Sigmoid colon (tissue), 7 donors: Measurements from ENCODE around the gene N4BP2L1. TPM values are rescaled to one million over a fixed set of nuclear protein-coding genes. Genes with fewer than 3 reads are reported as not detected.

ENCODE experiments used
- DNase-seq: peaks from one replicate; pipeline ENCODE4 v3.0.0-alpha.2; 2019
- H3K27ac ChIP-seq, 4 donors: fragments of 200-600 bp; sonication (generic); one replicate each; pipeline ENCODE4 v1.5.1; 2016 to 2019; ENCODE audit warnings: mild to moderate bottlenecking in 1 of 4
- H3K27me3 ChIP-seq, 3 donors: fragments of 200-600 bp; sonication (generic); one replicate each; pipeline ENCODE4 v1.5.1; 2019; ENCODE audit warnings: mild to moderate bottlenecking in 1 of 3
- H3K36me3 ChIP-seq, 4 donors: fragments of 200-600 bp; sonication (generic); one replicate each; pipeline ENCODE4 v1.5.1; 2016 to 2019
- H3K4me1 ChIP-seq, 4 donors: fragments of 200-600 bp; sonication (generic); one replicate each; pipeline ENCODE4 v1.5.1; 2017 to 2019
- H3K4me3 ChIP-seq, 4 donors: fragments of 200-600 bp; sonication (generic); one replicate each; pipeline ENCODE4 v1.5.1; 2017 to 2019; ENCODE audit warnings: mild to moderate bottlenecking in 2 of 4, moderate library complexity in 1 of 4
- H3K9me3 ChIP-seq, 4 donors: fragments of 200-600 bp in 3 of 4; sonication (generic) in 3 of 4; one replicate each; pipeline versions ENCODE4 v1.5.1 to v1.6.1; 2013 to 2019
- EP300 ChIP-seq, 4 donors: sonication (generic); formaldehyde crosslinking; IDR thresholded peaks; one replicate each; pipeline ENCODE4 v1.6.1; 2017; ENCODE audit warnings: antibody characterized with exemption in 4 of 4
- POLR2A ChIP-seq, 2 donors: fragments of 450-650 bp; IDR thresholded peaks; one replicate each; pipeline ENCODE4 v1.6.1; 2016; ENCODE audit warnings: antibody characterized with exemption in 2 of 2, mild to moderate bottlenecking in 2 of 2, moderate library complexity in 2 of 2
- POLR2AphosphoS5 ChIP-seq, 4 donors: sonication (generic); formaldehyde crosslinking; IDR thresholded peaks; one replicate each; pipeline ENCODE4 v1.6.1; 2017; ENCODE audit warnings: antibody characterized with exemption in 4 of 4
- WGBS, 2 donors: extraction: QIAGEN DNeasy Blood & Tissue Kit; methylation state at CpG; one replicate each; pipeline ENCODE4 v1.1.7; 2013; 5-methylcytosine and 5-hydroxymethylcytosine counted together
- intact Hi-C: fragments of 100-400 bp; cut with DNase I; formaldehyde crosslinking; loops from one replicate; pipeline ENCODE4 v1.15.1; 2023
- polyA plus RNA-seq, 3 donors: library from polyadenylated mRNA; stranded (reverse); fragments of 200-250 nt; gene quantifications; one replicate each; pipeline ENCODE4 v1.2.3, GENCODE V29; 2013
- total RNA-seq, 4 donors: library from RNA; depleted of rRNA; stranded (reverse); fragments of >200 nt; gene quantifications; one replicate each; pipeline ENCODE4 v1.1.0, GENCODE V29; 2016
- TF ChIP-seq, protein P1 (sequence below), 4 experiments: fragments of 450-650 bp in 3 of 4; fragments of 200-600 bp in 1 of 4; IDR thresholded peaks; one replicate each; pipeline ENCODE4 v1.5.1; 2016 to 2019; ENCODE audit warnings: antibody characterized with exemption in 4 of 4, mild to moderate bottlenecking in 3 of 4, moderate library complexity in 2 of 4
- donor health status: healthy with polysubstance abuse.
- donor health status: Bipolar disorder and iron deficiency.
- donor health status: healthy.

The N4BP2L1 gene
- total and polyA plus RNA-seq, 7 donors = 7.8 to 34.9 (median 17.7) TPM

DNA sequence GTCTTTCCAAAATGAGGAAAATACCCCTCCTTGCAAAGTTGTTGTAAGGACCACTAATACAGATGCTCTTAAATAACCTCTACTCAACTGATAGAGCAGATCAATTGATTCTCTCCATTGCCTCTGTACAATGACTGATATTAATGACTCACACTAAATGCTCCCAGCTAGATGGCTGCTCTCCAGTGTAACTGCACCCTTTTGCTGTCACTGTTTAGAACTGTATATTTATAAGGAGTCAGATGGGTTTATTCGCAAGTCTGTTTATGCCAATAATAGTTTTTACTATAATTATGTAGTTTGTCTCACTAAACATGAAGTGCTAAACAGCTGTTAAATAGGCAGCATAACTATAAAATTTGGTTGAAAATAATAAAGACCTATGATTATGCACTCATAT lies 21.0 kb upstream of the N4BP2L1 start:
- Histone ChIP-seq H3K9me3 (no peaks in the 10 kb centered on the region), H3K27ac (no peak overlapping the region), H3K4me3 (no peak overlapping the region), H3K36me3 (peaks cover 0 to 19% (median 2%) of the 10 kb centered on the region in 4 donors), H3K4me1 (no peaks in the 10 kb centered on the region), H3K27me3 (no peaks in the 10 kb centered on the region)
- WGBS, 2 donors = 83 to 94% methylated on average over 1 of the region's 1 CpG
- no peak for DNase-seq
- intact Hi-C loops = no loop called here
- TF ChIP-seq EP300 (IDR thresholded peaks at IDR 0.05) = no peak

DNA sequence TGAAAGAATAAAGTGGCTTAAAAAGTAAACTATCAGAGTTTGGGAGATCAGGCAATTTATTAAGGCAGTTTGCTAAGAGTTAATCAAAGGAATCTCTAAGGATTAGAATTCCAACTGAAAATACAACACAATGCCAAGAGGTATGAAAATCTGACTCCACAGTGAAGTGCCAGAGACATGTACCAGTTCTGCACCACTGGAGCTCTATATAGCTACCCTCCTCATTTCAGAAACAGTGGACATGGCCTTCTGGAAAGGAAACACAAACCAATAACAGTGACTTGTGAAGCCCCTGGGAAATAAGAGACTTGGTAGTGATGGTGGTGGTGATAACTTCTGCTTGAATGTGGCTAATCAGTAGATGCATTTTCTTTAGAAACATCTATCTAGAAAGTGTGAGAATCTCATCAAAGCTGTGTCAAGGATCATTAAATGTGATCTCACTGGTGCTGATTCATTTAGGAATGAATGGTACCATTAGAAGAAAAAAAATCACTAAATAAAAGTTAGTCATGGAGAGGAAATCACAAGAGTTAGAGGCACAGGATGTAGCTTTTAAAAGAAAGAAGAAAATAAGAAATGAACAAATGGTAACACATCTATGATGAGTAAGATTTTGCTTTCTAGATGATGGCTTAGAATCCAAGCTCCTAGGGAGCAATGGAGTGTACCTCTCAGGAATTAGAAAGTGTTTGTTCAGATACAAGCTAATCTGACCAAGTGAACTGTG lies 20.1 kb upstream of the N4BP2L1 start:
- Histone ChIP-seq H3K4me3 (no peak overlapping the region), H3K36me3 (peaks cover 0 to 22% (median 2%) of the 10 kb centered on the region in 4 donors), H3K4me1 (no peaks in the 10 kb centered on the region), H3K27me3 (no peaks in the 10 kb centered on the region), H3K27ac (no peak overlapping the region), H3K9me3 (no peaks in the 10 kb centered on the region)
- intact Hi-C loops = no loop called here
- TF ChIP-seq POLR2AphosphoS5 (IDR thresholded peaks at IDR 0.05) (no peak), EP300 (IDR thresholded peaks at IDR 0.05) (no peak), POLR2A (IDR thresholded peaks at IDR 0.05) (no peak)
- TF ChIP-seq, protein P1, sequence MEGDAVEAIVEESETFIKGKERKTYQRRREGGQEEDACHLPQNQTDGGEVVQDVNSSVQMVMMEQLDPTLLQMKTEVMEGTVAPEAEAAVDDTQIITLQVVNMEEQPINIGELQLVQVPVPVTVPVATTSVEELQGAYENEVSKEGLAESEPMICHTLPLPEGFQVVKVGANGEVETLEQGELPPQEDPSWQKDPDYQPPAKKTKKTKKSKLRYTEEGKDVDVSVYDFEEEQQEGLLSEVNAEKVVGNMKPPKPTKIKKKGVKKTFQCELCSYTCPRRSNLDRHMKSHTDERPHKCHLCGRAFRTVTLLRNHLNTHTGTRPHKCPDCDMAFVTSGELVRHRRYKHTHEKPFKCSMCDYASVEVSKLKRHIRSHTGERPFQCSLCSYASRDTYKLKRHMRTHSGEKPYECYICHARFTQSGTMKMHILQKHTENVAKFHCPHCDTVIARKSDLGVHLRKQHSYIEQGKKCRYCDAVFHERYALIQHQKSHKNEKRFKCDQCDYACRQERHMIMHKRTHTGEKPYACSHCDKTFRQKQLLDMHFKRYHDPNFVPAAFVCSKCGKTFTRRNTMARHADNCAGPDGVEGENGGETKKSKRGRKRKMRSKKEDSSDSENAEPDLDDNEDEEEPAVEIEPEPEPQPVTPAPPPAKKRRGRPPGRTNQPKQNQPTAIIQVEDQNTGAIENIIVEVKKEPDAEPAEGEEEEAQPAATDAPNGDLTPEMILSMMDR (IDR thresholded peaks at IDR 0.05) = no peak
- no peak for DNase-seq

DNA sequence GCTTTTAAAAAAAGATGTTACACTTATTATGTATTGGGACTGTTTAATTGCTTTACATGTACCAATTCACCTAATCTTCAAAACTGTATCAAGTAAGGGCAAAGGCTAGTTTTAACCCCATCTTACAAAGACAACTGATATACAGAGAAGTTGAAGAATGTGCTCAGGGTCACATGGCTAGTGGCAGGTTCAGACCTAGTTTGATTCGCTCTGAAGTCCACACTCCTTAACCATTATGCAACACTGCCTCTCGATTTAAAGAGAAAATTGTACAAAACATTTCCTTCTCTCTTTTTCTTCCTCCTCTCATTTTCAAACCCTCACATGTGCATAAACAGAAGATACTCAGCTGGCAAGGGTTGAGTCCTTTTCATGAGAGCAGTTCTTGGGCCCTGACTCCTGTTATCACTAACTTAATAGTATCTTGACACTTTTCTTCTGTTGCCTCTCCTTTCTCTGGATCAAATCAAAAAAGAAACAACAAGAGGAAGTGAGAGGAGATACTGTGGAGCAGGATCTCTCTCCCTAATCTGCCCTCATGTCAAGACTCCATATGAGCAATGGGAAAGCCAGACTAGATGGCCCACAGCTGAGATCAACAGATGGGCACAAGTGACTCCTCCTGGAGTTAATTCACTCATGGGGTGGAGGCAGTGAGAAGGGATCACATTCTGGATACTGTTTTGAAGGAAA lies 19.0 kb upstream of the N4BP2L1 start:
- no peak for DNase-seq
- 71 to 90% methylated on average over 2 of the region's 2 CpGs for WGBS, 2 donors
- TF ChIP-seq EP300 (IDR thresholded peaks at IDR 0.05) (no peak), POLR2A (IDR thresholded peaks at IDR 0.05) (no peak), POLR2AphosphoS5 (IDR thresholded peaks at IDR 0.05) (no peak)
- TF ChIP-seq, protein P1 (IDR thresholded peaks at IDR 0.05) = no peak
- intact Hi-C loops = no loop called here
- no peak overlapping the region for H3K4me3 ChIP-seq
- H3K27me3 ChIP-seq = no peaks in the 10 kb centered on the region
- H3K9me3 ChIP-seq = no peaks in the 10 kb centered on the region
- no peak overlapping the region for H3K27ac ChIP-seq
- H3K36me3 ChIP-seq = peaks cover 0 to 23% (median 2%) of the 10 kb centered on the region in 4 donors
- no peaks in the 10 kb centered on the region for H3K4me1 ChIP-seq

DNA sequence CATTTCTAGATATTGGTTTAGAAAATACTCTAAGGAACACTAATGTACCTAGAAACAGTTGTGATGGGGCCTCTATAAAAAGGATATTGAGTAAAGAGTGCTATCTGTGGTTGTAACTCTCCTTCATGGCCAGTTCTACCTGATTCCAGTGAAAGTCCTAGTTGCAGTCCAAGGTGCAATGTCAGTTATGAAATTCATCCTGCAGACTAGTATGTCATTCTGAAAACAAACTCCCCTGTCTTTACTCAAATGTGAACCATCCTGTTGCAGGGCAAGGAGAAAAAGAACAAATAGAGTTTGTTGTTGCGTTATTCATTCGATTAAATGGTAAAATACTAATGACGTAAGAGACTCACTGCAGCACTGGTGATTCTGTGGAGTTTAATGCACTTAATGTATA lies 18.3 kb upstream of the N4BP2L1 start:
- WGBS, 2 donors = 94 to 97% methylated on average over 3 of the region's 3 CpGs
- intact Hi-C loops = no loop called here
- no peak overlapping the region for H3K4me3 ChIP-seq

DNA sequence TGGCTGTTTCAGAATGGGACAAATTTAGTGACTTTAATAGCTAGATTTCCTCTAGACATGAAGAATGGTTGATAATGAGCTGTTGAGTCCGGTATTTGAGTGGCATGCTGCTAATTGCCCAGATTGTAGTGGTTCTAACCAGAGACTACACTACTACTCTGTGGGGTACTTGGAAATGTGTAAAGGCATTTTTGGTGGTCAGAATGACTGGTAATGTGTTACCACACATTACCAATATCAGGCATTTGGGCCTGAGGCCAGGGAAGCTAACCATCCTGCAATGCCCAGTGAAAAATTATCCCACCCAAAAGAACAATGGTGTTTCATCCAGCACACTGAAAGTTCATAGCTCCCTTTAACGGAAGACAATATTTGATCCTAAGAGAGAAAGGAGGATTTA lies 17.5 kb upstream of the N4BP2L1 start:
- intact Hi-C loops = no loop called here
- H3K27me3 ChIP-seq = no peaks in the 10 kb centered on the region
- no peak overlapping the region for H3K4me3 ChIP-seq
- WGBS, 2 donors = 93 to 97% methylated on average over 2 of the region's 2 CpGs
- H3K4me1 ChIP-seq = no peaks in the 10 kb centered on the region
- peaks cover 0 to 17% (median 0%) of the 10 kb centered on the region in 4 donors for H3K36me3 ChIP-seq
- no peaks in the 10 kb centered on the region for H3K9me3 ChIP-seq
- DNase-seq = no peak
- H3K27ac ChIP-seq = no peak overlapping the region
- TF ChIP-seq EP300 (IDR thresholded peaks at IDR 0.05) (no peak), POLR2AphosphoS5 (IDR thresholded peaks at IDR 0.05) (no peak), POLR2A (IDR thresholded peaks at IDR 0.05) (no peak)
- TF ChIP-seq, protein P1 (IDR thresholded peaks at IDR 0.05) = no peak

More for the DNA sequence above, 18.3 kb upstream of the N4BP2L1 start:
- peaks cover 0 to 17% (median 0%) of the 10 kb centered on the region in 4 donors for H3K36me3 ChIP-seq
- no peaks in the 10 kb centered on the region for H3K27me3 ChIP-seq
- DNase-seq = no peak
- no peaks in the 10 kb centered on the region for H3K4me1 ChIP-seq
- H3K9me3 ChIP-seq = no peaks in the 10 kb centered on the region
- TF ChIP-seq, protein P1 (IDR thresholded peaks at IDR 0.05) = no peak
- TF ChIP-seq POLR2A (IDR thresholded peaks at IDR 0.05) = no peak
- no peak for TF ChIP-seq EP300 (IDR thresholded peaks at IDR 0.05)
- TF ChIP-seq POLR2AphosphoS5 (IDR thresholded peaks at IDR 0.05) = no peak
- H3K27ac ChIP-seq = no peak overlapping the region
